Pulmonary artery endothelial cell (primary cell): ENCODE data around the gene CFAP65. TPM values are rescaled to one million over a fixed set of nuclear protein-coding genes. Genes with fewer than 3 reads are reported as not detected.

ENCODE experiments used
- DNase-seq: peaks from one replicate; pipeline ENCODE4 v3.0.0-alpha.2; 2011; ENCODE audit warnings: low read depth, low spot score
- total RNA-seq: library from RNA; depleted of rRNA; stranded (reverse); fragments of >200 nt; gene quantifications from 2 replicates; pipeline ENCODE4 v1.2.3, GENCODE V29; 2014

CFAP65 gene
- total RNA-seq, 1 donor from 2014 or later: under 0.01 TPM

DNA sequence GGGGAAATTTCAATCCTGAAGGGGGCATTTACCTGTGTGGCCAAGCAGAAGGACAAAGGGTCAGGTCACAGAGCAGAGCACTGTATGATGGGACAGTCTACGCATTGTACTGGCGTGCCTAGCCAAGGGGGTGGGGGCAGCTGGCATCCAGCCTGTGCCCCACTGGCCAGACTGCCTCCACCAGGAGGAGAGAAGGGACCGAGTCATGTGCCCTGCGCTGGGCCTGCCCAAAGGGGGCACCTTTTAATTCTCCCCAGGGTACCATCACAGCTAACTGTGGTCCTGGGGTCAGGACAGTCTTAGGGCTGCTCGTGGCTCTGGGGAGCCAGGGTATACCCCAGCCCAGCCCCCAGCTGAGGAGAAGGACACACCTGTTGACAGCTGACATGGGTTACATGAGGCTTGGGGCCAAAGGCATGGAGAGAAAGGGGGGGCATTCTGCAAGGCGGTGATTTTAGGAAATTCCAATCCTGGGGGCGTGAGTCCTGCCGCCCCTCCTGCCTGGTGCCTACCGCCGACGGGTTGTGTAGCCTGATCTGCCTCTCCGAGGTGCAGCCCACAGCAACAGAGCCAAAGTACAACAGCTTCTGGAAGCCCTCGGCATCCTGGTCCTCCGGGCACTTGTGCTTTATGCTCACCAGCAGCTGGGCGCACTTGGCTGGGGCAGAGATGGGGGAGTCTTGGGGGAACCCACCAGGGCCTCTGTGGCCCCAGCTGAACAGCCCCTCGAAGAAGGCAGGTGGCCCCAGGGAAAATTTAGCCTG, 11.0 kb downstream of the CFAP65 start:
- no peak for DNase-seq

DNA sequence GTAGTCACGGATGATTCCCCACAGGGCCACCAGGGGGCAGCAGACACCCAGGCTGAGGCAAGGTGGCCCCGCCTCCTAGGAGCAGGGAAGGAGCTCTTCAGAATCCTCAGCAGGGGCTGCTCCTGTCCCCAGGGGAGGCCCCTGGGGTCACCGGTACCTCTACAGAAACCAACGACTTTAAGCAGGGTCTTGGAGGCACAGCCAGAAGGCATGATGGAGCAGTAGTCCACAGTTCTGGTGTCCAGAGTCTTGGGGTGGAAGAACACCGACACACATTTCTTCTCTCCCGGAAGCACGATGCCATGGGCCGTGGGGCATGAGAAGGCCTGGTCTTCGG, 11.5 kb downstream of the CFAP65 start:
- DNase-seq: peak; percentile 24

DNA sequence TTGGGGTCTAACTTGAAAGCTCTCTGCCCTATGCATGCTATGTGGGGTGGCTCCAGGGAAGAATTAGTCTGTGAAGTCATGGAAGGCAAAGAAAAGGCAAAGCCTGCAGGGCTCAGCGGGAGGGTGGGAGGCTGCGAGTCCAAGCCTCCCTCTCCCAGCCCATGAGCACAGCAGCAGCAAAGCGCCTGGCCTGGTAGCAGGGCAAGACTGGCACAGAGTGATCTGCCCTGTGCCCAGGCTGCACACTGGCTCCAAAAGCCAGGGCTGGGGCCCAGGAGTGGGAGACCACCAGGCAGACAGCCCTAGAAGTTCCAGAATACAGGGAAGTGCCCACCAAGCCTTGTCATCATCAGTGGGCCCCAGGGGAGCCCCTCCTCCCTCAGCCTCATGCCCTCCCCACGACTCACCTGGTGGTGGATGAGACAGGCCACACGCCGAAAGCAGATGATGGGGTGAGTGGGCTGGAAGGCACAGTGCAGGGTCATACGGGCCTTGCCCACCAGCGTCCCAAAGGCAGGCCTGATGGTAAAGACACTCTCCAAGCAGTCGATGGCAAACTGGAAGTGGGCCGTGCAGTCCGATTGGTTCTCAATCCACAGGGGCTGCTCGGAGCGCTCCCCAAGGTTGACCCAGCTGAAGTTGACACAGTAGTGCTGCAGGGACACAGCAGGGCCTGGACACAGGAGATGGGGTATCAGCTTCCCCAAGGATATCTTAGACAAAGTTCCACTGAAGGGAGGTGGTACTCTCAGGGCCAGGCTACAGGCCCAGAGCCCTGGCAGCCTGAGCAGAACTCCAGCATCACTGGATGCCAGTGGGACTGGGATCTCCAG, 12.1 kb downstream of the CFAP65 start:
- no peak for DNase-seq

DNA sequence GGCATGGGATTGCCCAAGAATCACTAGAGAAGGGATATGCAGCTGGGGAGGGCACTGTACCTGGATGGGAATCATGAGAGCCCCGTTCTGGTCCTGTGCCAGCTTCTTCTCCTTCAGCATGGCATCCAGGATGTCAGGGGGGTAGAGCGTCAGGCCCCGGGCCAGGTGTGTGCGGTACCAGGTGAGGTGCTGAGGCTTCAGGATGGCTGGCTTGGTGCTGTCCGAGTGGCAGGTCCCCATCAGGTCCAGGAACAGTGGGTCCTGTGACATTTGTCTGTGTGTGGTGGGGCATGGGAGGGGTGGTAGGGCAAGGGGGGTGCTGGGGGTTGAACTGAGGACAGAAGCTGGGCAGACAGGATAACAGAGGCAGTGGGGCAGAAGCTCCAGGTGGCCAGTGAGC, 13.2 kb downstream of the CFAP65 start:
- no peak for DNase-seq

DNA sequence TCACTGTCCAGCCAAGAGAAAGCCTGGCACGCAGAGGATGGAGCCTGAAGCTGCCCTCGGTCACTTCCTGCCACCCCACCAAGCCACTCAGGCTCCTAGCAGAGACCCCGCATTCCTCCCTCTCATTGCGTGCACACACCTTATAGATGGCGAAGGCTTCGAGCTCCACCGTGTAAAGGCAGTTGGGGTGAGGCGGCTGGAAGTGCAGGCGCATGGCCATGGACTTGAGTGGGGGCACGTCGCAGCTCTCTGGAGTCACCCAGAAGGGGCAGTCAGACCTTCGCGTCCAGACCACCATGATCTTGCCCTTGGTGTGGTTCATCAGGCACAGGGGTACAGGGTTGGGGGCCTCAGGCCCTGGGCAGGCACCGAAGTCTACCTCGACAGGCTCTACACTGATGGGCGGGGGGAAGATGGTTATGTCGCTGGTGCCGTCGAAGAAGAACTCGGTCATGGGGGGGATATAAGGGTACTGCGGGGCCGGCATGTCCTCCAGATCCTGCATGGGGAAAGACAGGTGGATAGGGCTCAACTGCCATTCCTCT, 13.7 kb downstream of the CFAP65 start:
- no peak for DNase-seq

DNA sequence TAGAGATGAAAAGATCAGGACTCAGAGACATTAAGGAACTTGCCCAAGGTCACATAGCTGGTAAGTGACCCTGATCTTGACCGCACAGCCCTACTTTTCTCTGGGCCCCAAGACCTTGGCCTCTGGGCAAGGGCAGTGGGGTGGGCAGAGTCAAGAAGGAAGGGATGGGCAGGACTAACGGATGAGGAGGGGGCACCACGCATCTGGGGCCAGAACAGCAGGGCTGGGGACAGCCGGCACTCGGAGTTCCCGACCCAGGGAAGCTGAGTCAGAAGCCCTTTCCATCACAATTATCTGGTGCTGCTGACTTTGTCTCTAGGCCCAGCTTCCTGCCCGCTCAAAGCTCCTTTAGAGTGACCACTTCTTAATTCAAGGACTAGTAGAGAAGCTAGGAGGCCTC, 14.4 kb downstream of the CFAP65 start:
- no peak for DNase-seq

DNA sequence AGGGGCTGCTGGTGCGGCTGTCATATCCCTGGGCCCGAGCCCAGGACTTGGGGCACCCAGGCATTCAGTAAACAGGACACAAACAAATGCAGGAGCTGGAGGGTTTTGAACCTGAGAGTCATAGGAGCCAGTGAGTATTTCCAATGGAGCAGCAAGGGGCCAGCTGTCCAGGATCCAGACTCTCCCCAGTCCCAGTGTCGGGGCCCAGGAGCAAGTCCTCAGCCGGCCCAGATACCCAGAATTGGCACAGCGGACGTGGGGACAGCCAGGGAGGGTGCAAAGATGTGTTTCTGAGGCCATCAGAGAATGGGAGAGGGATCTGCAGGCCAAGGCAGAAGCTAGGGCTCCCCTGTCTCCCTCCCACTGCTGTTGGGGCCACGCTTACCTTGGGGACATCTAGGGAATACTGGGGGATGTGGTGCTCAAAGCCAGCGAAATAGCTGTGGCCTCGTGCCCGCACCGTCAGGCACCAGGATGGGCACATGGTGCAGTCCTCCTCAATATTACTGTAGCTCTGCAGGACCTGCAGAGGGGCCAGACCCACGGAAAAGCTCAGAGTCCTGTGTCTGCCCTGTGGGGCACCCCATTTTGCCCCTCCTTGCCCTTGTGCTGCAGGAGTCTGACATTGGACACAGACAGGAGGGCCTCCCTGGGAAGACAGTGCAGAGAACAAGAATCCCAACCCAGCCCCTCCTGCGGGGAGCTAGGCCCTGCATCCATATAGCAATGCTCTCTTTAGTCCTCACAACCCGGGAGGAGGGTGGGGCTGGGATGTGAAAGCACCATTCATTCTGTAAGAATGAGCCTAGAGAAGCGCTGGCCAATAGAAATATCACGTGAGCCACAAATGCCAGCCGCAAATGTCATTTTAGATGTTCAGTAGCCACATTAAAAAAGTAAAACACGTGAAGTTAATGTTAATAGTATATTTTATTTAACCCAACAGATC, 15.4 kb downstream of the CFAP65 start:
- no peak for DNase-seq

DNA sequence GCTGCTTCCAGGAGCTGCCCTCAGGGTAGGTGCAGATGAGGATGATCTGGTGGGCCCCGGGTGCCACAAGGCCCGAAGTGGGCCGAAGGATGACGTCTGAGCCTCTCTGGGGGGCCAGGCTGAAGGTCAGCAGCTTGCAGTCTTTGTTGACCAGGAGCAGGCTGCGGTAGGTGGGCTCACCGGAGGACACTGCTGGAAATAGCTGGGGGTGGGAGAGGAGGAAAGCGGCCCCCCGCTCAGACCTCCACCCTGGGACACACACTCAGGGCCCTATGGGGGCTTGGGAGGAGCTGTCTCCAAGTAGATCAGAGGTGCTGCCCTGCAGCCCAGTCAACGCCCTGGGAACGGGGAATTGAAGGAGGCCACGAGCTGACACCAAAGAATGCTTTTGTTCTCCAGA, 17.3 kb downstream of the CFAP65 start:
- no peak for DNase-seq

DNA sequence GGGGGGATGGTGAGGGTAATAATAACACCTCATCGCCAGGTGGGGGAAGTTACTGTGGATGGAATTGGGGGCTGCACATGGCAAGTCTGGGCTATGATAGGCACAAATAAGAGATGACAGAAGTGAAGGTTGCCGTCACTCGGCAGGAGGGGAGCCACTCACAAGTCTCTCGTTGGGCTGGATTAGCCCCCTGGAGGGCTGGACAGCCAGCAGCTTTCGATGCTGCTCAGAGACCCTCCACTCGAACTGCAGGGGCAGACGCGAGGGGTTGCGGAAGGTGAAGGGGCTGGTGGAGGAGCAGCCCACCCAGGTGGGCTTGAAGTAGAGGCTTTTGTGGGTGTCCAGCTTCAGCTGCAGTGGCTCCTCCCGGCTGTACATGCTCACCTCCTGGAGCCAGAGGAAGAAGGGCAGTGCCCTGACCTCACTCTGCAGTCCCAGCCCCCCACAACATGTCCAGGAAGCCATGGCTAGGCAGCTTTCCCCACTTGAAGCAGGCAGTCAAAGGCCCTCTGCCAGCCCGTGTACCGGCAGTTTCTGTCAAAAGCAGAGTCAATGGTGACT, 18.2 kb downstream of the CFAP65 start:
- no peak for DNase-seq

DNA sequence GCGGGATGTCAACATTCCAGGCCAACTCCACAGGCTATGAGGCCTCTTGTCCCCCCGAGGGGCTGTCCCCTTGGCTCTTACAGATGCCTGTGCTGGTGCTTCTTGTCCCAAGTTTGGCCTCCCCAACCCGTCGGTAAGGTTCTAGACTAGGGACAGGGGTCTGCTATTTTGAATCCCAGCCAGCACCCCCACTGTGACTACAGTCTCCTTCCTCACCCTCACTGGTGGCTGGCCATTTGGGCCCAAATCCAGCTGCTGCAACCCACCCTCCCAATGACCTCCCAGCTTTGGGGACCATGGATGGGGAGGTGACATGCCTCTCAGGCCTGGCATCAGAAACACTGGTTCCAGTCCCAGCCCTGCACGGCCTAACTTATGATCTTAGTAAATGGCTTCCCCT, 18.7 kb downstream of the CFAP65 start:
- no peak for DNase-seq

DNA sequence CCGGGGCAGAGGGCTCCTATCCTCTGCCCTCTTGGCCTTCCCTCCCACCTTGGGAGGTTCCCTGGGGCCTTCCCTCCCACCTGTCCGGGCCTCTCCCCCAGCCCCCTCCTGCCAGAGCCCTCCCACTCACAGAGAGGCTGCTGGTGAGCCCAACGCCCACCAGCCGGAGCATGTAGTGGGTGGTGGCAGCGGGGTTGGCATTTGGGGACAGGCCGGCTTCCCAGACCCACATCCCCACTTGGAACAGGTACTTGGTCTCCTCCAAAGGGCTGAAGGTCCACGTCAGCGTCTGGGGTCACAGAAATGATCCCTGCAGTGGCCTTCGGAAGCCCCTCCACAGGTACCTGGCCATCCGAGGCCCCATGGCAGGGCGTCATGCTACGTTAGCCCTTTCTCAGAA, 19.3 kb downstream of the CFAP65 start:
- no peak for DNase-seq

DNA sequence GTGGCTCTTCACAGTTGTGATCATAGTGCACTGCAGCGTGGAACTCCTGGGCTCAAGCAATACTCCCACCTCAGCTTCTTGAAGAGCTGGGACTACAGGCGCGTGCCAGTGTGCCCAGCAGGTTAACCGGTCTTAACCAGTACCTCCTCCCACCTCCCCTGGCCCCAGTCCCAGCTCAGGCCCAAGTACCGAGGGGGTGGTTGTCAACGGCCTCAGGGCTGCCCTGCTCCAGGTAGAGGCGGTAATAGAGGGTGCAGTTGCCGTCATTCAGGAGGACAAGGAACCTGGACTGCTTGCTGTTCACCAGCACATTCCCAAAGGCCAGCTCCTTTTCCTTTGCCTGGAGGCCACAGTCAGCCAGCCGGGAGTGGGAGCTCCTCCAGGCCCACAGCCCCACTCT, 19.7 kb downstream of the CFAP65 start:
- DNase-seq: no peak

DNA sequence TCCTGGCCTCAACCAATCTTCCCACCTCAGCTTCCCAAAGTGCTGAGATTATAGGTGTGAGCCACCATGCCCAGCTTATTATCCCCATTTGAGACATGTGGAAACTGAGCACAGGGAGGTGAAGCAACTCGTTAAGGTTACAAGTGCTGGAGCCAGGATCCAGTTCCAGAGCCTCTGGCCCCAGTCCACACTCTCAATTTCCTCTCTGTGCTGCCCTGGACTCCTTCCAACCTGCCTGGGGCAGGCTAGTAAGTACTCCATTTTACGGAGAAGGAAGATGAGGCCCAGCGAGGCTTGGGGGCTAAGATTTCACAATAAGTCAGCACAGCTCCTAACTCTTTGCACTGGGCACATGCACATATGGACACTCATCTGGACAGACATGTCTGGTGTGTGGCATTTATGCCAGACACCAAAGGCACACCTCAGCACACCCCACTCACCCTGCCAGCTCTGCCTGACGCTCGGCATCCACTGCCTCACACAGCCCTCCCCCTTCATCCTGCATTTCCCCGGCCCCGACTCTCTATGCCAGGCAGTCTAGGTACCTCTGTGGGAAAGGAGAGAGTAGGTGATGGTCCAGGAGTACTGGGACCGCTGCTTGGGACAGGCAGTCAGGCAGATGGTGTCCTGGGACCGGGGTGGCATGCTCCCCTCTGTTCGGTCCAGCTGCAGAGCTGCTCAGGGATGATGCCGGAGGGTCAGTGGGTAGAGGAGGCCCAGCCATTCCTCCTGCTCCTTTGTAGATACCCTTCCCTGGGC, 20.5 kb downstream of the CFAP65 start:
- DNase-seq: no peak

DNA sequence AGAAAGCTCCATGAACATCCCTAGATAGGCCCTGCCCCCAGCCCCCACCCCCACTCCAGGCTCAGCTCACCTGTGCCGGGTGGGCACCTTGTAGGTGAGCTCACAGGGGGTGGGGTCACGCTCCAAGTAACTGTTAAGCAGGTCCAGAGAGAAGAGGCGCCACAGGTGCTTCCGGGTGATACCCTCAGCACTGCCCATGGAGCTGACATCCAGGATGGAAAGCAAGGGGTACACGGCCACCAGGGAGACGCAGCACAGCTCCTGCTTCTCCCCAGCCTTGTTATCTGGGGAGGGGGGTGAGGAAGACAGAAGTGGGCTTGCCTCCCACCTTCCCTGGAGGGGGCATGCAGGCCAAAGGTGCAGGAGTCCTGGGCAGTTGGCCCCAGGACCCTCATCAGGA, 21.9 kb downstream of the CFAP65 start:
- no peak for DNase-seq

DNA sequence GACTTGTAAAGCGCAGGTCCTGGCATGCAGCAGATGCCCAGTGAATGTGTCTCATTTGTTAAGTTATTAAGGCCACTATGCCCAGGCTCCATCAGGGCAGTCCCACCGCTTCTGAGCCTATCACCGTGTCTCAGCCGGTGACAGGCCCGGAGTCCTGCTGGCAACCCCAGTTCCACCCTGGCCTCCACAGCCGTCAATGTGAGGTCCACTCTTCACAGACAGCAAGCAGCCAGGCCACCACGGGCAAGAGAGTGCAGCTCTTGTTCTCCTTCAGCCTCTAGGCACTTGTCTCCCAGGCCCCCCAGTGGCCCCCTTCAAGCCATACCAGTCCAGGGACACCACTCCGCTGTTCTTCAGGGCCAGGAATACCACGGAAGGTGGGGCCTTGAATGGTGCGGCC, 22.6 kb downstream of the CFAP65 start:
- no peak for DNase-seq

DNA sequence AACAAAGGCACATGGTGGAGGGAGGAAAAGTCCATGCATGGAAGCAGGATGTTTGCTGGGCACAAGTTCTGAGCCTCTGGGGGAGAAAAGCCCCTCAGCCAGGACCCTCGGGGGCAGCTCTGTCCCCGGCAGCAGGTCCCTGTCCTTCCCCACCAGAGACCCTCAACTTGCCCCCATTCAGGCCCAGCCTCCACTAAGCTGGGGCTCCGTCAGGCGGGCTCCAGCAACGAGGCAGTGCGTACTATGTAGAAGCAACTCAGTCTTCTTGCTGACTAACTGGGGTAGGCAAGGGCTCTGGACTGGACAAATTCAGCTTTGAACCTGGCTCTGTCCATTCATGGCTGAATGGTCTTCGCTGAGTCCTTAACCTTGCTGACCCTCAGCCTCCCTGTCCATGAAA, 23.0 kb downstream of the CFAP65 start:
- DNase-seq: no peak

DNA sequence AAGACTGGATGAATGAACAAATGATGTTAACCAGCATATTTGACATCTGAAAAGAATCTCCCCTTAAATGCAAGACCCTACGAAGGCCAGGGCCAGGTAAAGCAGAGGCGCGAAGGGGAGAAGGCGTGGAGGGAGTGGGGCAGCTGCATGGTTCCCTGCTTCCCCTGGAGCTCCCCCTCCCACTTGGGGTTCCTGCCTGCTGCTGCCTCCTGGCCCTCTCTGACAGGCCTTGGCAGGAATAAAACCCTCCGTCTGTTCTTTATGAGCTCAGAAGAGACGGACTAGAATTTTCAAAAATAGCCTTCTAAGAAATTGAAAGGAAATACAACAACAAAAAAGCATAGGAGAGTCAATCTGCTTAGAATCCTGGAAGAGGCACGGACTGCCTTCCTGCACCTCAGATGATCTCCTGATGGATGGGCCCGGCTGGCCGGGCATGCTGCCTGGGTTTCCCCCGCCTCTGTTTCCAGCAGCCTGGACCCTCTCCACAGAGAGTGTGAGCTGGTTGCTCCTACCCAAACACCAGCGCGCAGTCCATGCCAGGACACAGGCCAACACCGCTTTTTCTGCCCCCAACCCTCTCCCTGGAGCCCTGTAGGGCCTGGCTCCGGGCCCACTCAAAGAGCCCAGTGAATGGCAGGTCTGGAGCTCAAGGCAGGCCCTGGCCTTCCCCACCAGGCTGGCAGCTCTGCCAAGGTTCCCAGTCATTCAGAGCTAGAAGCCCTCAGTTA, 23.9 kb downstream of the CFAP65 start:
- DNase-seq: no peak

DNA sequence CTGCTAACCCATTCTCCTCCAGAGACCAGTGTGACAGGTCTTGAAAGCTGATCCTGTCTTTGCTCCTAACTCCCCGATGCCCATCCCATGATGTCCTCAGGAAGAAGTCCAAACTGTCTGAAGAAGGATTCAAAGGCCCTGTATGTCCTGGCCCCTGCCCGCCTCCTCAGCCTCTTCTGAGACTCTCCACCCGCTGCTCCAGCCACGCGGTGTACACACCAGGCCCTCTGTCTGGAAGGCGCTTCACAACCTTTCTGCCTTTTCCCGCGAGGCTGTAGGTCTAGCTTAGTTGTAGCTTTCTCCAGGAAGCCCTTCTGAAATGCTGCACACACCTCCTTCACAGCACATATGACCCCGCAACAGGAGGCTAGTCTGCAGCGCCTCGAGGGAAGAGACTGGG, 24.6 kb downstream of the CFAP65 start:
- no peak for DNase-seq

DNA sequence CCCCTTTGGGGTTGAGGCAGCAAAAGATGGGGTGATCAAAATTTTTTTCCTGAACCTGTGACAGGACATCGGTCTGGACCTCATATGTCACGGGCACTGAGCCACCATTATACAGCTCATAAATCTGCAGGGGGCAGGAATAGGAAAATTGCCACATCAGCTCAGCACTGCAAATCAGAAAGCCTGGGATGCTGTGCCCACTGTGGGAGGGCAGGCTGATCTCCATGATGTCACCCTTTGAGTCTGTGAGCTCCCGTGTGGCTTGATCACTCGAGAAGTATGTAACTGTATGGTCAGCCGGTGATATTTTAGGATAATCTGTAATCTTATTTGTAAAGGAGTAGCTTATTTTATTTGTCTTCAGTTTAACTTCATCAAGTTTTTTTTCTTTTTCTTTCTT, 30.4 kb downstream of the CFAP65 start:
- DNase-seq: no peak
